NB4 (cell line): ENCODE data around the gene LSM4.
"Not testable (repeated sequence)": the region's sequence is repeated elsewhere in the genome, so short reads cannot be mapped to it uniquely, and the experiment has no call there.

Source experiments
- CTCF ChIP-seq: IDR thresholded peaks from one replicate; pipeline ENCODE4 v1.5.1; 2012; ENCODE audit warnings: low read depth, low read length
- POLR2A ChIP-seq: IDR thresholded peaks from 2 replicates; pipeline ENCODE4 v1.6.1; 2011; ENCODE audit warnings: mild to moderate bottlenecking; ENCODE audit not compliant: insufficient read length; ENCODE audit errors: extremely low read depth
- TF ChIP-seq, protein P1 (sequence below): IDR thresholded peaks from 2 replicates; pipeline ENCODE4 v1.6.1; 2011; ENCODE audit warnings: low read depth, low read length

DNA sequence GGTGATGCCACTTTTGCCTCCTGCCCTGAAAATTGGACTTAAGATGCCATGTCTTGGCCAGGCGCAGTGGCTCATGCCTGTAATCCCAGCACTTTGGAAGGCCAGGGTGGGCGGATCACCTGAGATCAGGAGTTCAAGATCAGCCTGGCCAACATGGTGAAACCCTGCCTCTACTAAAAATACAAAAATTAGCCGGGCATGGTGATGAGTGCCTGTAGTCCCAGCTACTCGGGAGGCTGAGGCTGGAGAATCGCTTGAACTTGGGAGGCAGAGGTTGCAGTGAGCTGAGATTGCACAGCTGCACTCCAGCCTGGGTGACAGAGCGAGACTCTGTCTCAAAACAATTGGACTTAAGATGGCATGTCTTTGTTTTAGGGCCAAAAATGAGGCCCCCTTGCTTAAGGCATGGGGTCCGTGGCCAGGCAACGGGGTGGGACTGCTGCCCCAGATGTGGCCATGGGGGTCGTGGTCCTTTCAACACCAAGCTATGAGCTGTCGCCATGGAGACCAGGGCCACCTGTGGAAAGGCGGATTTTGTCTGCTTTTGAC, 41.5 kb upstream of the LSM4 start:
- TF ChIP-seq POLR2A, CTCF: not testable (repeated sequence)
- TF ChIP-seq, protein P1, sequence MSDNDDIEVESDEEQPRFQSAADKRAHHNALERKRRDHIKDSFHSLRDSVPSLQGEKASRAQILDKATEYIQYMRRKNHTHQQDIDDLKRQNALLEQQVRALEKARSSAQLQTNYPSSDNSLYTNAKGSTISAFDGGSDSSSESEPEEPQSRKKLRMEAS, result not testable (repeated sequence)
